Measurements from ENCODE around the gene EML4. TPM values are rescaled to one million over a fixed set of nuclear protein-coding genes. Genes with fewer than 3 reads are reported as not detected.
A peak's percentile ranks its signal among the peaks of the same experiment; 100 is the strongest.

Gene EML4
- total RNA-seq, 2 donors from 2014 or later: 79.2 to 82.2 TPM

- ATAC-seq (replicated peaks in 1 of 2): no peak
- H3K9me3 Mint-ChIP-seq: no peaks in the 10 kb centered on the region
These were observed 48.2 kb downstream of the EML4 start for GRCh38 chr2:42217307-42217706.

GRCh38 chr2:42217914-42218313, 48.8 kb downstream of the EML4 start:
- Mint-ChIP-seq H3K4me3 (no peak overlapping the region), H3K4me1 (ENCODE audit: low read depth) (peaks cover 44% of the 10 kb centered on the region), H3K27ac (peak overlapping the region; percentile 83), H3K27me3 (ENCODE audit: low read depth) (no peaks in the 10 kb centered on the region), H3K9me3 (no peaks in the 10 kb centered on the region), H3K36me3 (ENCODE audit: insufficient read depth in 2 of 2) (no peaks in the 10 kb centered on the region)
- ATAC-seq (replicated peaks in 1 of 2) (no peak), DNase-seq (no peak)

More at GRCh38 chr2:42217307-42217706, 48.2 kb downstream of the EML4 start:
- Mint-ChIP-seq H3K36me3 (ENCODE audit: insufficient read depth in 2 of 2) (no peaks in the 10 kb centered on the region), H3K4me1 (ENCODE audit: low read depth) (peaks cover 45% of the 10 kb centered on the region), H3K27ac (peak overlapping the region; percentile 83), H3K4me3 (no peak overlapping the region), H3K27me3 (ENCODE audit: low read depth) (no peaks in the 10 kb centered on the region)
- DNase-seq: no peak

GRCh38 chr2:42218712-42219111, 49.6 kb downstream of the EML4 start:
- Mint-ChIP-seq H3K4me3 (no peak overlapping the region), H3K36me3 (ENCODE audit: insufficient read depth in 2 of 2) (peaks cover 0 to 2% of the 10 kb centered on the region in 2 donors), H3K27ac (no peak overlapping the region), H3K9me3 (no peaks in the 10 kb centered on the region), H3K27me3 (ENCODE audit: low read depth) (no peaks in the 10 kb centered on the region), H3K4me1 (ENCODE audit: low read depth) (peaks cover 52% of the 10 kb centered on the region)
- ATAC-seq (replicated peaks in 1 of 2) (no peak), DNase-seq (no peak)

- H3K27me3 Mint-ChIP-seq (ENCODE audit: low read depth): no peaks in the 10 kb centered on the region
- H3K36me3 Mint-ChIP-seq (ENCODE audit: insufficient read depth in 2 of 2): peaks cover 0 to 2% of the 10 kb centered on the region in 2 donors
- no peak overlapping the region for H3K27ac Mint-ChIP-seq
- ATAC-seq (replicated peaks in 1 of 2): no peak
- no peaks in the 10 kb centered on the region for H3K9me3 Mint-ChIP-seq
- H3K4me1 Mint-ChIP-seq (ENCODE audit: low read depth): peaks cover 56% of the 10 kb centered on the region
- H3K4me3 Mint-ChIP-seq: no peak overlapping the region
- no peak for DNase-seq
These were observed 50.0 kb downstream of the EML4 start for GRCh38 chr2:42219160-42219559.

GRCh38 chr2:42220566-42220965, 51.4 kb downstream of the EML4 start:
- Mint-ChIP-seq H3K9me3 (no peaks in the 10 kb centered on the region), H3K27ac (peak overlapping the region; percentile 25), H3K4me3 (peak overlapping the region in 1 of 2 donors; percentile 2), H3K4me1 (ENCODE audit: low read depth) (peaks cover 61% of the 10 kb centered on the region), H3K36me3 (ENCODE audit: insufficient read depth in 2 of 2) (peaks cover 0 to 4% of the 10 kb centered on the region in 2 donors), H3K27me3 (ENCODE audit: low read depth) (no peaks in the 10 kb centered on the region)
- ATAC-seq (replicated peaks in 1 of 2) (peak in 1 of 2 donors; percentile 19), DNase-seq (no peak)

- H3K4me1 Mint-ChIP-seq (ENCODE audit: low read depth): peaks cover 63% of the 10 kb centered on the region
- no peak for ATAC-seq (replicated peaks in 1 of 2)
- H3K27ac Mint-ChIP-seq: peak overlapping the region; percentile 76
These were observed 54.1 kb downstream of the EML4 start for GRCh38 chr2:42223067-42223854.

GRCh38 chr2:42223855-42224268, 54.7 kb downstream of the EML4 start:
- Mint-ChIP-seq H3K4me3 (peak overlapping the region in 1 of 2 donors; percentile 15), H3K27ac (peak overlapping the region; percentile 76), H3K27me3 (ENCODE audit: low read depth) (no peaks in the 10 kb centered on the region), H3K9me3 (no peaks in the 10 kb centered on the region), H3K36me3 (ENCODE audit: insufficient read depth in 2 of 2) (peaks cover 0 to 4% of the 10 kb centered on the region in 2 donors), H3K4me1 (ENCODE audit: low read depth) (peaks cover 64% of the 10 kb centered on the region)
- DNase-seq (no peak), ATAC-seq (replicated peaks in 1 of 2) (no peak)

More at GRCh38 chr2:42223067-42223854, 54.1 kb downstream of the EML4 start:
- H3K4me3 Mint-ChIP-seq: peak overlapping the region in 1 of 2 donors; percentile 15
- H3K36me3 Mint-ChIP-seq (ENCODE audit: insufficient read depth in 2 of 2): peaks cover 0 to 4% of the 10 kb centered on the region in 2 donors
- DNase-seq: no peak
- H3K27me3 Mint-ChIP-seq (ENCODE audit: low read depth): no peaks in the 10 kb centered on the region
- no peaks in the 10 kb centered on the region for H3K9me3 Mint-ChIP-seq

GRCh38 chr2:42224422-42225067, 55.4 kb downstream of the EML4 start:
- no peak for ATAC-seq (replicated peaks in 1 of 2)
- Mint-ChIP-seq H3K27me3 (ENCODE audit: low read depth) (no peaks in the 10 kb centered on the region), H3K4me1 (ENCODE audit: low read depth) (peaks cover 67% of the 10 kb centered on the region), H3K9me3 (no peaks in the 10 kb centered on the region), H3K27ac (peak overlapping the region; percentile 76), H3K36me3 (ENCODE audit: insufficient read depth in 2 of 2) (peaks cover 0 to 4% of the 10 kb centered on the region in 2 donors), H3K4me3 (peak overlapping the region in 1 of 2 donors; percentile 38)
- DNase-seq: no peak

- H3K36me3 Mint-ChIP-seq (ENCODE audit: insufficient read depth in 2 of 2): peaks cover 0 to 4% of the 10 kb centered on the region in 2 donors
- ATAC-seq (replicated peaks in 1 of 2) (no peak), DNase-seq (no peak)
- no peak overlapping the region for H3K27ac Mint-ChIP-seq
- H3K27me3 Mint-ChIP-seq (ENCODE audit: low read depth): no peaks in the 10 kb centered on the region
- H3K4me3 Mint-ChIP-seq: no peak overlapping the region
- H3K9me3 Mint-ChIP-seq: no peaks in the 10 kb centered on the region
- peaks cover 70% of the 10 kb centered on the region for H3K4me1 Mint-ChIP-seq (ENCODE audit: low read depth)
These were observed 56.4 kb downstream of the EML4 start for GRCh38 chr2:42225573-42225972.

GRCh38 chr2:42227491-42227890, 58.3 kb downstream of the EML4 start:
- H3K4me3 Mint-ChIP-seq: no peak overlapping the region

GRCh38 chr2:42228101-42228500, 58.9 kb downstream of the EML4 start:
- Mint-ChIP-seq H3K4me1 (ENCODE audit: low read depth) (peaks cover 77% of the 10 kb centered on the region), H3K36me3 (ENCODE audit: insufficient read depth in 2 of 2) (peaks cover 0 to 3% of the 10 kb centered on the region in 2 donors), H3K27me3 (ENCODE audit: low read depth) (no peaks in the 10 kb centered on the region), H3K4me3 (no peak overlapping the region), H3K9me3 (no peaks in the 10 kb centered on the region), H3K27ac (no peak overlapping the region)
- no peak for DNase-seq
- ATAC-seq (replicated peaks in 1 of 2): no peak

More at GRCh38 chr2:42227491-42227890, 58.3 kb downstream of the EML4 start:
- ATAC-seq (replicated peaks in 1 of 2) (no peak), DNase-seq (no peak)
- H3K36me3 Mint-ChIP-seq (ENCODE audit: insufficient read depth in 2 of 2): peaks cover 0 to 4% of the 10 kb centered on the region in 2 donors
- H3K27me3 Mint-ChIP-seq (ENCODE audit: low read depth): no peaks in the 10 kb centered on the region
- H3K4me1 Mint-ChIP-seq (ENCODE audit: low read depth): peaks cover 82% of the 10 kb centered on the region
- H3K9me3 Mint-ChIP-seq: no peaks in the 10 kb centered on the region
- H3K27ac Mint-ChIP-seq: peak overlapping the region; percentile 7

GRCh38 chr2:42229949-42230348, 60.8 kb downstream of the EML4 start:
- Mint-ChIP-seq H3K27me3 (ENCODE audit: low read depth) (no peaks in the 10 kb centered on the region), H3K36me3 (ENCODE audit: insufficient read depth in 2 of 2) (no peaks in the 10 kb centered on the region), H3K4me3 (no peak overlapping the region), H3K27ac (no peak overlapping the region), H3K4me1 (ENCODE audit: low read depth) (peaks cover 63% of the 10 kb centered on the region), H3K9me3 (no peaks in the 10 kb centered on the region)
- DNase-seq (no peak), ATAC-seq (replicated peaks in 1 of 2) (no peak)

- H3K27ac Mint-ChIP-seq: no peak overlapping the region
- H3K9me3 Mint-ChIP-seq: no peaks in the 10 kb centered on the region
- DNase-seq: no peak
- H3K4me1 Mint-ChIP-seq (ENCODE audit: low read depth): peaks cover 63% of the 10 kb centered on the region
- H3K27me3 Mint-ChIP-seq (ENCODE audit: low read depth): no peaks in the 10 kb centered on the region
- H3K36me3 Mint-ChIP-seq (ENCODE audit: insufficient read depth in 2 of 2): no peaks in the 10 kb centered on the region
- no peak overlapping the region for H3K4me3 Mint-ChIP-seq
- no peak for ATAC-seq (replicated peaks in 1 of 2)
These were observed 61.7 kb downstream of the EML4 start for GRCh38 chr2:42230891-42231290.

Data from activated T-cell treated with anti-CD3 and anti-CD28 coated beads, Interleukin-2, amount 50 U/mL, for 72 hours (primary cell).